IPS DF 4.7 (cell line): ENCODE measurements around the gene TANC2.

ENCODE experiments used
- DNase-seq: peaks from one replicate; pipeline ENCODE4 v3.0.0-alpha.2; 2013; ENCODE audit warnings: low spot score; ENCODE audit errors: extremely low read depth

TANC2 gene

GRCh38 chr17:63001689-63002394 lies 35.8 kb downstream of the TANC2 start:
- DNase-seq = no peak

DNA sequence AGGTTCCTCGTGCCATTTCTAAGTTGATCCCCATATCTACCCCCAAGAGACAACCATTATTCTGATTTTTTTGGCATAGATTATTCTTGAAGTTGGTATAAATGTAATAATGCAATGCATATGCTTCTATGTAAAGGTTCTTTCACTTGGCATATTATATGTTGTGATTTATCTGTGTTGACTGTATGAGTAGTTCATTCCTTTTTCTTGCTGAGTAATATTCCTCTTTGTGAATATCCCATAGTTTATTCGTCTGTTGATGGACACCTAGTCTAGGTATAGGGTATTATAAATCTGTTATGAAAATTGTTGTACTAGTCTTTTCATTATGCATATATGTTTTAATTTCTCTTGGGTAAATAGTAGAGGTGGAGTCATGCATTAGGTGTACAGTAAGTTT lies 36.6 kb downstream of the TANC2 start:
- no peak for DNase-seq

DNA sequence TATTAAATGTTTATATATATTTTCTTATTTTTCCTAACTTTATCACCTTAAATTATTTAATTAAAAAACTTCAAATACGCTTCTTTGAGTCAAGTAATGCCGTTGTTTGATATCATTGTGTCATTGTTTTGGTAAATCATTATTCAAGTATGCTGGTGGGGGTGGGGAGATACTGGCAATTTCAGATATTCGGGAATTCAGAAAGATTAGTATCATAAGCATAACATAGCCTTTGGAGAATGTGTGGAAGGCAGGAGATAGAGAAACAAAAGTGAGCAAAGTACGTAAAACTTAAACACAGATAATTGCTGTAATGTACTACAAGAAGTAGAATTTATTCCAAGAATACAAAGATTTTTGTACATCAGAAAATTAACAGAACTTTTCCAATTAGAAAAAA lies 49.8 kb downstream of the TANC2 start:
- no peak for DNase-seq
